ENCODE data around the gene NLGN1.

The NLGN1 gene

GRCh38 chr3:174335910-174336309 lies 938.4 kb downstream of the NLGN1 start:
- TF ChIP-seq CTCF (IDR thresholded peaks at IDR 0.05; ENCODE audit: borderline replicate concordance, insufficient read depth, low read depth, low read length): no peak
- H3K4me3 ChIP-seq (ENCODE audit: low read depth, low read length): no peak overlapping the region

Data from GM12875 (cell line).